ENCODE measurements around the gene SLC24A3.
A peak's percentile ranks its signal among the peaks of the same experiment; 100 is the strongest.

SLC24A3 gene

DNA sequence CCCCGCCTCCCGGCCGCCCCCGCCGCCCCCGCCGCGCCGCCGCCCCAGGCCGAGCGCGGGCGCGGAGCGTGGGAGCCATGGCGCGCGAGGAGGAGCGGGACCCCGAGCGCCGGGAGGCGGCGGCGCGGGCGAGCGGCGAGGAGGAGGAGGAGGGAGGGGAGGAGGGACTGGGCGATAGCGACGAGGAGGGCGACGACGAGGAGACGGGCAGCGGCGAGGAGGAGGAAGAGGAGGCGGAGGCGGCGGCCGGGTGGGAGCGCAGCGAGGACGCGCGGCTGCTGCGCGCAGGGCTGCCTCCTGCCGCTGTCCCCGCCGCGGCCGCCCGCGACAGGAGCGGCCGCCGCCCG is at the start of gene SLC24A3:
Gene SLC24A3 (plus strand): TSS at position 174 of the 347 bp plus-strand sequence.
- peak; percentile 32 for DNase-seq

DNA sequence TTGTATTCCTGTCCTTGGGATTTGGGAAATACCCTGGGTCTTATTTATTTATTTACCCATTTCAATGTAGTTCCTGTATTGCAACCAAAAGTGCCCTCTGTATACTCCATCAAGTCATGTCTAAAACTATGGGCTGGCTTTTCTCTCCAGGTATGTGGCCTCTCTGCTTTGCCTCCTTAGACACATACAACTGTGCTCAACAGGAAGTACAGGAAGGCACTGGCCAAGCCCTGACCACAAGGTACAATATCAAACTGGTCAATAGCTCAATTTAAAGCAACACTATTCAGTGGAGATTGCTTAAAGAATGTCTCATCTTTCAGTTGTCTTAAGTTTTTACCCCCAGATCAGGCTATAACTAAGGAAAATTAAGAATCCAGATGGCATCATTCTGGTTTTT is 42.3 kb upstream of the SLC24A3 start:
- no peak for DNase-seq

DNA sequence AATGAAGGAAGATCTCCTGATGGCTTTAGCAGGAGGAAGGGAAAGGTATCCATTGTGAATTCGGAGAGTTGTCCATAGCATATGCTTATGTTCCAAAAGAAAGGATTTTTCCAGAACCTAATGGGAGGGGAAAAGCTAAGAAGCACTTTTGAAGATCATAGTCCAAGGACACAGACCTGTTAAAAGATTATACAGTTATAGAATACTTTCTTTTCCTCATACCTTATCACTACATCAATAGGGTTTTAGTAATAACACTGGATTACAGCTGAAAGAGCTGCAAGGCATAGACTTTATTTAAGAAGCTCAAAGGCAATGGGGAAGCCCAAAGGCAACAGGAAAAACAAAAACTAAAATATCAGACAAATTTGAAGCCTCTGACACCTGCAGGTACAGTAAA is 39.8 kb upstream of the SLC24A3 start:
- DNase-seq: no peak

DNA sequence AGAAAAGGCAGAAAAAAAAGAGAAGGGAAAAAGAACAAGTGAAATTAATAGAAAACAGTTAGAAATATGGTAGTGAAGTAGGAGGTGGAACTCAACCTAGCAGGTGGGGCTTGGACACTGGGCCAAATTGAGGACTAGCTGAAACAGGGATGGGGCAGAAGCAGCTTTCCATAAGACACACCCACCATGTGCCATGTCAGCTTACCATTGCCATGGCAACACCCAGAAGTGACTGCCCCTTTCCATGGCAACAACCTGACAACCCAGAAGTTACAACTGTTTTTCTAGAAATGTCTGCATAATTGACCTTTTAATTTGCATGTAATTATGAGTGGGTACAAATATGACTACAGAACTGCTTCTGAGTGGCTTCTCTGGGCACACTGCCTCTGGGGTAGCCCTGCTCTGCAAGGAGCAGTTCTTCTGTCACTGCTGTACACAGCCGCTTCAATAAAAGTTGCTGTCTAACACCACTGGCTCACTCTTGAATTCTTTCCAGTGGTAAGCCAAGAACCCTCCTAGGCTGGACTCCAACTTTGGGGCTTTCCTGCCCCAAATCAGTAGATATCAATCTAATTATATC is 35.9 kb upstream of the SLC24A3 start:
- no peak for DNase-seq

DNA sequence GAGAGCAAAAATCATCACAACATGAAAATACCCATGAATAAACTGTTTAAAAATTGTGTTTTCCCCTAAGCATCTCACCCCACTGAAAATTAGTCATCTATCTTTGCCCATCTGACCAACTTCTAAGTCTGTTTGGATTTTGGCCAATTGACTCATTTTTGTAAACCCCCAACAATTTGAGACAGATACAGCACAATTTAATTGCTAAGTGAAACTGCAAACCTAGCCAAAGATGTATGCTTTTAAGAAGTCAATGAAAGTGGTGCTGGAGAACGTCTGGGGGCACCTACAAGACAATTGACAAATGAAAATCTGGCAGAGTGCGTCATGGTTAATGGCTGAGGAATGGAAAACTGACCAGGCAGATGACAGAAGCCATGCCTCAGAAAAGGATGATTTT is 30.9 kb upstream of the SLC24A3 start:
- DNase-seq: no peak

DNA sequence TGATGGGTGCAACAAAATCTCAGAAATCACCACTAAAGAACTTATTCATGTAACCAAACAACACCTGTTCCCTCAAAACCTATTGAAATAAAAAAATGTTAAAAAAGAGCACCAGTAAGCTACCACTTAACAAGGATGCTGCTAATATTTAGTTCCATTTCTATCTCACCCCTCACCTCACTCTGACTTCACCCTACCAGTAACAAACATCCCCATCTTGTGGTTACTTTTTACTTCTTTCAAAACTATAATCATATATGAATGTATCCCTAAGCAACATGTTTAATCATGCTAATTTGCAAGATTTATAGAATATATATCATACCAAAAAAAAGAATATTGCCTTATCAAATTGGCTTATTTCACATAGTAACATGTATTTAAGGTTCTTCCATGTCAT is 27.4 kb upstream of the SLC24A3 start:
- DNase-seq: no peak

DNA sequence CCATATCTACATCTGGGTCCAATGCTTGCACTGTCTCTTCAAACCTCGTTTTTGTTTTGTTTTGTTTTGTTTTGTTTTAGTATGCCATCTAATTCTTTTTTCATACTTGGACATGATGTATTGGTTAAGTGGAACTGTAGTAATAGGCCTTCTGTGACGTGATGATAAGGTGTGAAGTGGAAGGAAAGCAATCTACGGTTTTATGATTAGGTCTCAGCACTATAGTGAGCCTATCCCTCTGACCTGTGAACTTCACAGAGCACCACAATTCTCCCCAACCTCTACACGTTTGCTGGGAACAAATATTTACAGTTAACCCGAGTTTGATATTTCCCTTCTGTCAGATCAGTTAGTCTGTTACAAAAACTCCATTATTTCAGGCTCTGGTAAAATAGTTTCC is 19.1 kb upstream of the SLC24A3 start:
- DNase-seq: no peak

DNA sequence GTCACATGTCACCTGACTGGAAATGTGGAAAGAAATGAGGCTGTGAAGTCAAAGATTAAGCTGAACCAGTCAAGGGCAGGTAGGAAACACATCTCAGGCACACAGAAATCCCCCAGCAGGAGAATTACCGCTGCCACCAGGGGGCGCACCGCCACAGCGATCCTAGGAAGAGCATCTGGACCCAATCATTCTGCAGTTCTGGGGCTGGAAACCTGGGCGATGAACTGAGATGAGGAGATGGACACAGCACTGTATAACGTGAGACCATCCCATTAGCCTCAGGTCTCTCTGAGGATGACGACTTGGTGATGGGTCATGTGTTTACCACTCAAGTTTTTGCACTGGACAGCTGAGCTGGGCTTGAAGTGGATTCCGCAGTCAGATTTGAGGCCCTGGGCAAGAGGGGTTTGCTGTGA is 6.5 kb upstream of the SLC24A3 start:
- peak; percentile 68 for DNase-seq

DNA sequence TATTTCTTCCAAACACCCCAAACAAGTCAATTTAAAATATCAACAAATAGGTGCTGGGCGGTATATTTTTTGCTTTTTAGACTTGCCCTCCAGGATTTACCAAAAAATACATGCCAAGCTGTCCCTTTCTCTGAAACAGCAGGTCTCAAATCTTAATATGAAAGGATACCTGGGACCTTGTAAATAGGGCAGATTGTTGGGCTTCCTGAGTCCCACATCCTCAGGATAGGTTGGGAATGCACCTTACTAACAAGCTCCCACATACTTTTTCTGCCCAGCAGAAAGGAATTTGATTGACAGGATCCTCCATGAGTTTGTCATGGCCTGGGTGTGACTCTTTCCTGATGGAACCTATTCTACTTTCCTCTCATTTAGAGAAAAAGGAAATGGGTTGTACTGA is 4.9 kb upstream of the SLC24A3 start:
- no peak for DNase-seq

DNA sequence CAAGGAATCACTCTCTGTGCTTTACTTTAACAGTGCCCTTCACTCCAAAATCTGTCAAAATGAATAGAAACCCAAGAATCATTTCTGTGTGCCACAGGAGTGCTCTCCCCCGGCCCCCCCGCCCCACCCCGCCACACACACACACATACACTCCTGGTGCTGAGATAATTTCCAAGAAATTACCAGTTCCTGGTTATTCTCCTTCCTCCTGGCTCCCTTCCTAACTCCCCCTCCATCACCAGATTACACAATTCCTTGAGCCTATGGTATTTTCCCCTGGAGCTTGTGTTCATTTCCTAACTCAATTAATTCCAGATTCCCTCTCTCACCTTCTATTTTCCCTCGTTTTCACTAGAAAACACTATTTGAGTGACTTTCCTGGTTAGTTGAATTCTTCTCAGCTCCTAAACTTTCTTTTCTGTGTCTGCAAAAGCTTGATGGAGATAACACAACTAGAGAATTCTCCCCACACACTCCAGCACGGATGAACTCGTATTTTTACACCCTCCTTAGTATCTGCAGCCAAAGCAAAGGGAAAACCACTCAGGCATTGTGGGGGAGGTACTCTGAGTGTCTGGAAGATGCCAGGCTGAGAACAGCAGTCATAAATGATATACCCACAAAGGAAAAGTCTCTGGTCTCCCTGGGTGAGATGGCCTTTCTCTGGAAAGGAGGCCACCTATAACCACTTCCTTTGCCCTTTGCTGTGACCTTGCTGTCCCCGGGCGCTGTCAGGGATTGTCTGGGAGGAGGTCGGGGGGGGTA is 1.9 kb upstream of the SLC24A3 start:
- no peak for DNase-seq

DNA sequence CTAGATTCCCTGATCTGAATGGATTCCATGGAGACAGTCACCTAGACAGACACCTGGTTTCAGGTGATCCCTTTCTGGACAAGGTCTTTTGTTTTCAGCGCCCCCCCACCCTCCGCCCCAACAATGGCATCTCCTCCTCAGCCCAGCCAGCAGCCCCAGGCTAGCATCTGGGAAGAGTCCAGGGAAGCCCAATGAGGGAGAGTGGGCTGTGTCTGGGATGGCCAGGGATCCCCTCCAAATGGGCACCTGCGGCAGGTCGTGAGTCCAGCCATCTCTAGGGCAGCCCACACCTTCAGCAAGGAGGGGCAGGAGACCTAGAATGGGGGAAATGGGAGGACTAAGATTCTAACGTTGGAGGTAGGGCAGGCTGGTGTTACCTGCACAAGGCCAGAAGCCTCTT is 1.2 kb upstream of the SLC24A3 start:
- no peak for DNase-seq

DNA sequence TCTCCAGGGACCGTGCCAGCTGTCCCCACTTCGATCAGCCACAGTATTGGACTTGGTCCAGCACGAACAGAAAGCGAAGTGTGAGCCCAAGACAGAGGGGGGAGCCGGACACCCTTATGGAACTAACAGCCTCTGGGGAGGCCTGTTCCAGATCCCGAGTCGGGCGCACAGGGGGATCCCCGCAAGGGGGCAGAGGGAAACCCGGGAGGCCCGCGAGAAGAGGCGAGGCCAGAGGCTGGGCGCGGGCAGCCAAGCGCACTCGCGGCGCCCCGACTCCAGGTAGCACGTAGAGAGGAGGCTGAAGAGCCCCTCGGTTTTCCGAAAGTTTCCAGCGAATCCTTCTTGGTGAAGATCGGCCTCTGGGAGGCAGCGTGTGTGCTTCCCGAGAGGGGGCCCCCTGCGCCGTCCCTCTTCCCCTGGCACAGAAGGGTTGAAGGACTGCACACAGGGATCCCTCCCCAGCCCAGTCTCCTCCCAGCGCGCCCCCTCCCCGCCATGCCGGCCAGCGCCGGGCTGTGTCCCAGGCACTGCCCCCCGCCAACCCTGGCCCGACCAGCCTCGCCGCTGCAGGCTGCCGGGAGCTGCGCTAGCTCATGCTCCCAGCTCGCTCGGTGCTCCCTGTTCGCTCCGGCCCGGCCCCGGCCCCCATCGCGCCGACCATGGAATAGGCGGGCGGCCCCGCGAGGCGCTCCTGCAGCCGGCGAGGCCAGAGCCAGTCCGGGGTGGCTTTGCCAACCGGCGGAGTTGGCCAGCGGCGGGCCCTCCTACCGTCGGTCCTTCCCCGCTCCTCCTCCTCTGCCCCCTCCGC is 577 bp upstream of the SLC24A3 start:
- DNase-seq: peak; percentile 53

DNA sequence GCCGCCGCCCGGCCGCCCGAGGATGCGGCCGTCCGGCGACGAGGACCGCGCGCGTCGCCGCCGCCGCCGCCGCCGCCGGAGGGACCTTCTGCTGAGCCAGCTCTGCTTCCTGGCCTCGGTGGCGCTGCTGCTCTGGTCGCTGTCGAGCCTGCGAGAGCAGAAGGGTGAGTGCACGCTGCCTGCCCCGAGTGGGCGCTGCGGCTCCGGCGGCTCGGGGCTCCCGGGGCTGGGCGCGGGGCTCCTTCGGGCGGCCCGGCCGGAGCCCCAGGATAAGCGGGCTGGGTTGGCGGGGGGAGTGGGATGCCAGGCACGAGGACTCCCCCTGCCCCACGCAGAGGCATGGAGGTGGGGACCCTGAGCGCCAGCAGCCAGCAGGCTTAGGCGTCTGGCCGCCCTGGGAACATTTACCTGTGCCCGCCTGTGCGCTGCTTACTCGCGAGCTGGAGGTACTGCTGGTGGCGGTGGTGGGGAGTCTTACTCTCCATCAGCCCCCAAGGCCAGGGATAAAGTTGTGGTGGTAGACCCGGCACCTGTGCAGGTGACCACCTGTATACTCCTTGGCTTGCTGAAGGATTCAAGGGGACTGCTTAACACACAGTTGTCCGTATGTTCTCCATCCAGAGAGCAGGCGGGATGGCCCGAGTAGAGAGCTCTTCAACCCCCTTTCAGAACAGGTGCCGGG is 520 bp downstream of the SLC24A3 start:
- DNase-seq: peak; percentile 80

DNA sequence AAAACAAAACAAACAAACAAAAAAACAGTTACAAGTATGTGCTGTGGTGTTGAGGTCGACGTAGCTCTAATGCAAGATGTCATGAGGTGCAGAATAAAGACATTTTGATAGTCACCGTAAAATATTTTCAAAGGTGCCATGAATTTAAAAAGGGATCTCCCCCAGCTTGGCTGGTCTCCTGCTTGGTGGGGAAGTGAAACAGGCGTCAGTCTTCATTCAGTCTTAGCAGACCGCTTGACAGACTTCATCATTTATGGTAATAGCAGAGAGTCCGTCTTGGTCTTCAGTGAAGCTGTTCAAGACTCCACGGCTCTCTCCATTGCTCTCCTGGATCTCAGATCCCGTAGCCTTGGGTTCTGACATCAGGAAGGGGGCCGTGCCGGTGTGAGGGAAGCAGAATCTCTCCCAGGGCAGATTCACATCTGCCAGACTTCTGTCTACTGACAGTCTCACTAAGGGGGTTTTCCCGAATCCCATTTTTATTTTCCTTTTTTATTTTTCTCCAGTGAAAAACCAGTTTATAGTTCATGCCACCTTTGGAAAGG is 1.6 kb downstream of the SLC24A3 start:
- DNase-seq: no peak

DNA sequence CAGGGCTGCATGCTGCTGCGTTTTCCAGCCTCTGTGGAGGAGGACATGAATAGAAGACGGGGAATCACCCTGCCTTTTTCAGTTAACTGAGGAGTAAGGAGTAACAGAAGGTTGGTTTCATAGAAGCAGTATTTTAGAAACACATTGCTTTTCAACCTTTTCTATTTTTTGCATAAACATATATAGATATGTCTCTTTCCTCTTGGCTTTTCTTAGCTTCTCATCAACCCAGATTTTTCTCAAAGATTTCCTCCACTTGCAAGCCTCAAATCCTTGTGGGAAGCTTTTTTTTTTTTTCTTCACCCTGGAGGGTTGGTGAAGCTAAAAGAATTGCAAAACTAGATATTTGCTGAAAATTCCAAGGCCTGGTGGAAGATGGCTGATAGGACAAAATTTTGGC is 6.0 kb downstream of the SLC24A3 start:
- no peak for DNase-seq

DNA sequence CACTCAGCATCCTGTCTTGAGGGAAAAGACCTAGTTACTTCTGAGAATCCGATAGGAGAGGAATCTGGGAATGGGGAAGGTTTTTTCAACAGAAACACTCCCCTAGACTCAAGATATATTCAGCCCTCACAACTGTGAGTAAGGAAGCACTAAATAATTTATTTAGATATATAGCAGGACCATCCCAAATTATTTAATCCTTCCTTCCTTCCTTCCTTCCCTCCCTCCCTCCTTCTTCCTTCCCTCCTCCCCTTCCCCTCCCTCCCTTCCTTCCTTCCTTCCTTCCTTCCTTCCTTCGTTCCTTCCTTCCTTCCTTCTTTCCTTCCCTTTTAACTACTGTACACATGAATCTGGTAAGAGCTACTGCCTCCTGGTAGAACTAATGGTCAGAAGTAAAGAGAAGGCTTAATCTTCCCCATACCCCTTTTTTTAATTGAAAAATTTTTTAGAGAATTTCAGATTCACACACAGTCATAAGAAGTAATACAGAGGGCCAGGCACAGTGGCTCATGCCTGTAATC is 10.1 kb downstream of the SLC24A3 start:
- no peak for DNase-seq

DNA sequence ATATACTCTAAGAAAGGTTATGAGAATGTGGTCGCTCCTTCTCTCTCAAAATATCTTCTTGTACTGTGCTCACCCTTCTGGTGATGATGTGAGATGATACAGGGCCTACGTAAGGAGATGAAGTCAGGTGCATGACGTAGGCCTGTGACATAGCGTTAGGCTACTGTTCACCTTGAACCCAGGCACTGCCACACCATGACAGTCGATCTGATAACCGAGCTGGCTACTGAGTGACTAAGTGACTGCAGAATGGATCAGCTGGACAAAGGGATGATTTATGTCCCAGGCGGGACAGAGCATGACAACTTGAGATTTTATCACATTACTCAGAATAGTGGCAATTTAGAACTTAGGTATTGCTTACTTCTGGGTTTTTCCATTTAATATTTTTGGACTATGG is 11.2 kb downstream of the SLC24A3 start:
- DNase-seq: no peak

DNA sequence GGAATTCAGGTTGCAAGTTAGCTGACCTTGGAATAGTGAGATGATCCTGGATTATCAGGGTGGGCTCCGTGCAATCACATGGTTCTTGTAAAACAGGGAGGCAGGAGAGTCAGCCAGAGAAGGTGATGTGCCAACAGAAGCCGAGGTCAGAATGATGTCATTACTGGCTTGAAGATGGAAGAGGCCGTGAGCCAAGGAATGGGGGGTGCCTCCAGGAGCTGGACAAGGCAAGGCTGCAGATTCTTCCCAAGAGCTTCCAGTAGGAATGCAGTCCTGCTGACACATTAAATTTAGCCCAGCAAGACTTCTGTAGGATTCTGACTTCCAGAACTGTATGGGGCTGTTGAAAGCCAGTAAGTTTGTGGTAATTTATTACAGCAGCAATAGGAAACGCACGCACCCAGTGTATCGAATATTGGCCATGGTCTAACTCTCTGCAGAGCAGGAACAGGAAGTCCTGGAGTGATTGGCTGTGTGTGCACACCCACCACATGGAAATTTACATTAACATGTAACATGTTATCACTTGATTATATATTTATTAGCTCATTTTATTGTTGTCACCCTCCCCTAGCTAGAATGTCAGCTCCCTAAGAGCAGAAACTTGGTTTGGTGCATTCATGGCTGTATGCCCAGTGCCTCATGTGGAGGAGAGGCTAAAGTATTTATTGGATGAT is 19.1 kb downstream of the SLC24A3 start:
- DNase-seq: no peak

DNA sequence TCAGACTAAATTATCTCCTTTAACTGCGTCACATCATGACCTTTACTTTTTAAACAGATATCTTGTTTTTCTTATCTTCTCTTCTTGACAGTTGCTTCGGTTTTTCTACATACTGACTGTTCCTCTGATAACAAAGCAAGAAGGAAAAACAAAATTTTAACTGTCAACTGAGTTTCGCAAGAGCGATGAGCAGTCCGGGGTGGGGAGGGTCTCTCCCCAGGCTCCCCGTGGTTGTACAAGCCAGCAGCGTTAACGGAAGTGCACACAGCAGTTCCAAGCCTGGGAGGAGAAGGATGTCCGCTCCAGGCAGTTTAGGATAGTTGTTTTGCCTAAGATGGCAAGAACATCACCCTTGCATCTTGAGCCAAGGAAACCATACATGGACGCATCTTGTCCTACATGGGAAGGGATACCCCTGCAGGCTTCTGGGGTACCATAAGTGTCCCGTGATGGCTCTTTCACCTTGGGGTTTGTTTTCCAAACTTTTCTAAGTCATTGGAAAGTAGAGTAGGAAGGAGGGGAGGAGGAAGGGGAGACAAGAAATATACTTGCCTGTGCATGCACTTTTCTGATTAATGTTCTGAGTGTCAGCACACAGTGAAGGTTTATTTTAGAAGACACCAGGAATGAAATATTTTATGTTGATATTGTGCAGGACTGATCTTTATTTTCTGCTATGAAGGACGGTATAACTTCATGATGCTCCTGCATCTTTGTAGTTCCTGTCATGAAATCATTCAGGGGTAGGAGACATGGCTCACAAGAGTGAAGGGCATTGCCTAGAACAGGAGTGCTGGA is 20.8 kb downstream of the SLC24A3 start:
- no peak for DNase-seq

DNA sequence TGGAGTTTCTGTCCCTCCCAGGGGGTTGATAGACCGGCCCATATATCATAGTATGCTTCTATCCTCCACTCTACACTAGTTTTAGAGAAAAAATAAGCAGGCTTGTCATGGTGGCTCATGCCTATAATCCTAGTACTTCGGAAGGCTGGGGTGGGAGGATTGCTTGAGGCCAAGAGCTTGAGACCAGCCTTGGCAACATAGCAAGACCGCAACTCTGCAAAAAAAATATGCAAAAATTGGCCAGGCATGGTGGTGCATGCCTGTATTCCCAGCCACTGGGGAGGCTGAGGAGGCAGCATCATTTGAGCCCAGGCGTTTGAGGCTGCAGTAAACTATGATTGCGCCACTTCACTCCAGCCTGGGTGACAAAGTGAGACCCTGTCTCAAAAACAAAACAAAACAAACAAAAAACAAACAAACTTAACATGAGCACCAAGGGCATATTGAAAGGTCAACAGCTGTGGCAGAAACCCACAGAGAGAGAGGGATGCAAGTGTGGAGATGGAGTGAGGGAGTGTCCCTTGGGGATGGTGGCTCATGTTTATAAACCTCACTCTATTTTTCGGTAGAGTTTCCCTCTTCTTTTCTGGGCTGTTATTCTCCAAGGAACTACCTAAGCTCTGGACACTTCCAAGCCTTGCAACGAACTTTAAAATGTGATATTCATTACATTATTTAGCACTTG is 24.1 kb downstream of the SLC24A3 start:
- no peak for DNase-seq

DNA sequence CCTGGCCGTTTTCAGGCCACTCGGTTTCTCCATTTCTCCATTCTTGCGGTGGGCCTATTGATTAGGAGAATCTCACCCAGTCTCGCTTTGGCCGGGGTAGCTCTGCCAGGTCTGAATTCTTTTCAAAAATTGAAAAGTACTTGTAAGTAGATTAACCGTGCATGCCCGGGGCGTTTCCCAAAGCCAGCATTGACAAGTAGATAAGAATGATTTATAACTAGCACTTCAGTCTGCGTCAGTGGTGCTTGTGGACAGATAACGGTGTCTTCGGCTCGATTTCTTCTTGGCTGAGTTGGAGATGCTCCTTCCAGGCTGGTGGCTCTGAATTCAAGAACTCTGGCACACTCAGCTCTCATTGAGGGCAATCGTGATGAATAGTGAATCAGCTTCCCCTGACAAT is 29.0 kb downstream of the SLC24A3 start:
- no peak for DNase-seq

All from femur (tissue), 1 donor.